IMR-90 (cell line): ENCODE measurements around the gene RPL10. TPM values are rescaled to one million over a fixed set of nuclear protein-coding genes. Genes with fewer than 3 reads are reported as not detected.

Experiments
- ATAC-seq: fragments of 200-7000 bp; cut with Tn5 transposase; 2 replicates; pipeline ENCODE4 v1.9.1; 2020; ENCODE audit warnings: low read depth, mild to moderate bottlenecking, moderate library complexity
- BruUV-seq: library from RNA; stranded (reverse); fragments of 400-500 nt; replicated peaks from 2 replicates; lab custom pipeline; 2021; lab: Mats Ljungman, UMichigan
- CTCF ChIA-PET: fragments of 300-600 bp; formaldehyde crosslinking; extraction: SDS; loops from one replicate; lab custom pipeline; 2021; ENCODE audit warnings: antibody characterized with exemption; lab: Yijun Ruan, JAX
- POLR2A ChIA-PET: fragments of 300-600 bp; sonication (Branson Sonifier 250); formaldehyde crosslinking; loops from one replicate; lab custom pipeline; 2022; ENCODE audit warnings: antibody characterized with exemption; ENCODE audit not compliant: unreplicated experiment; lab: Charles Lee
- DNase-seq: peaks from one replicate; pipeline ENCODE4 v3.0.0; 2013
- H2AFZ ChIP-seq: replicated peaks from 2 replicates; pipeline ENCODE3; 2013; ENCODE audit warnings: low read length, mild to moderate bottlenecking; ENCODE audit not compliant: poor library complexity
- H2AK5ac ChIP-seq: 2 replicates; pipeline ENCODE4 v1.6.1; 2013; ENCODE audit warnings: low read depth, low read length, inconsistent platforms
- H2AK9ac ChIP-seq: replicated peaks from 2 replicates; pipeline ENCODE3; 2013; ENCODE audit warnings: mild to moderate bottlenecking, low read depth, low read length, moderate library complexity; ENCODE audit not compliant: poor library complexity
- H2BK120ac ChIP-seq: 2 replicates; pipeline ENCODE4 v1.6.1; 2013; ENCODE audit warnings: low read depth, low read length, inconsistent platforms
- H2BK15ac ChIP-seq: 3 replicates; pipeline ENCODE4 v1.6.1; 2013; ENCODE audit warnings: low read depth, low read length, inconsistent platforms
- H2BK20ac ChIP-seq: 2 replicates; pipeline ENCODE4 v1.6.1; 2013; ENCODE audit warnings: low read depth, mild to moderate bottlenecking, inconsistent platforms, low read length, moderate library complexity
- H2BK5ac ChIP-seq: 2 replicates; pipeline ENCODE4 v1.6.1; 2013; ENCODE audit warnings: mild to moderate bottlenecking, low read depth, low read length, inconsistent platforms; ENCODE audit not compliant: poor library complexity, severe bottlenecking
- H3K14ac ChIP-seq: replicated peaks from 2 replicates; pipeline ENCODE4 v1.6.1; 2013; ENCODE audit warnings: low read depth, low read length, inconsistent platforms
- H3K18ac ChIP-seq: 2 replicates; pipeline ENCODE4 v1.6.1; 2013; ENCODE audit warnings: low read depth, low read length, control low read depth
- H3K23ac ChIP-seq: 2 replicates; pipeline ENCODE4 v1.6.1; 2013; ENCODE audit warnings: low read depth, low read length, inconsistent platforms
- H3K27ac ChIP-seq: 2 replicates; pipeline ENCODE4 v1.5.1; 2013; ENCODE audit warnings: mild to moderate bottlenecking, control low read depth, low read length; ENCODE audit not compliant: insufficient read depth
- H3K27me3 ChIP-seq: 2 replicates; pipeline ENCODE4 v1.6.1; 2013; ENCODE audit warnings: low read length; ENCODE audit not compliant: control insufficient read depth, insufficient read depth
- H3K36me3 ChIP-seq: 2 replicates; pipeline ENCODE4 v1.6.1; 2013; ENCODE audit warnings: low read length, mixed read lengths; ENCODE audit not compliant: control insufficient read depth, insufficient read depth
- H3K4ac ChIP-seq: 2 replicates; pipeline ENCODE4 v1.6.1; 2013; ENCODE audit warnings: low read depth, low read length, inconsistent platforms
- H3K4me1 ChIP-seq: 2 replicates; pipeline ENCODE4 v1.6.1; 2013; ENCODE audit warnings: low read length, mixed read lengths; ENCODE audit not compliant: control insufficient read depth, insufficient read depth
- H3K4me2 ChIP-seq: 2 replicates; pipeline ENCODE4 v1.6.1; 2013; ENCODE audit warnings: low read depth, mild to moderate bottlenecking, control low read depth, low read length, moderate library complexity
- H3K4me3 ChIP-seq: 2 replicates; pipeline ENCODE4 v1.5.1; 2013; ENCODE audit warnings: low read depth, mild to moderate bottlenecking, control low read depth, low read length, moderate library complexity; ENCODE audit not compliant: insufficient read depth
- H3K56ac ChIP-seq: 2 replicates; pipeline ENCODE4 v1.6.1; 2013; ENCODE audit warnings: low read length, inconsistent platforms; ENCODE audit not compliant: insufficient read depth; ENCODE audit errors: extremely low read depth
- H3K79me1 ChIP-seq, 2 experiments: 2 replicates each; pipeline ENCODE4 v1.6.1; 2013; ENCODE audit warnings: low read length in 2 of 2, inconsistent platforms in 1 of 2, low read depth in 1 of 2
- H3K9ac ChIP-seq: 2 replicates; pipeline ENCODE4 v1.6.1; 2013; ENCODE audit warnings: low read depth, low read length, control low read depth
- H3K9me1 ChIP-seq: 2 replicates; pipeline ENCODE4 v1.6.1; 2013; ENCODE audit warnings: low read length, inconsistent platforms; ENCODE audit not compliant: insufficient read depth
- H3K9me3 ChIP-seq: 2 replicates; pipeline ENCODE4 v1.6.1; 2013; ENCODE audit warnings: low read length; ENCODE audit not compliant: control insufficient read depth, insufficient read depth
- H4K20me1 ChIP-seq: 2 replicates; pipeline ENCODE4 v1.6.1; 2013; ENCODE audit warnings: low read length, inconsistent platforms; ENCODE audit not compliant: insufficient read depth
- H4K5ac ChIP-seq: 2 replicates; pipeline ENCODE4 v1.6.1; 2013; ENCODE audit warnings: mild to moderate bottlenecking, low read depth, low read length, control low read depth
- H4K8ac ChIP-seq, 2 experiments: 2 replicates each; pipeline ENCODE4 v1.6.1; 2013; ENCODE audit warnings: low read depth in 2 of 2, low read length in 2 of 2, control low read depth in 1 of 2, inconsistent platforms in 1 of 2
- H4K91ac ChIP-seq: 2 replicates; pipeline ENCODE4 v1.6.1; 2013; ENCODE audit warnings: low read depth, low read length, inconsistent platforms; ENCODE audit not compliant: insufficient read depth
- CHD1 ChIP-seq: IDR thresholded peaks from 2 replicates; pipeline ENCODE4 v1.6.1; 2012; ENCODE audit warnings: low read depth, low read length, improper control_type of control experiment
- WGBS, 2 experiments: methylation state at CpG; one replicate each; pipeline versions ENCODE4 v1.1.5 to v1.1.7; 2013; ENCODE audit warnings: missing lambda C conversion rate in 2 of 2; ENCODE audit not compliant: insufficient read length in 1 of 2; ENCODE audit errors: extremely low coverage in 2 of 2; 5-methylcytosine and 5-hydroxymethylcytosine counted together
- dilution Hi-C: fragments of 300-500 bp; cut with HindIII; formaldehyde crosslinking; loops from one replicate; pipeline ENCODE4 v1.14.3; 2018; ENCODE audit warnings: low sequenced_read_pairs; ENCODE audit not compliant: unreplicated experiment
- in situ Hi-C: fragments of 300-500 bp; cut with MboI; formaldehyde crosslinking; loops from 3 replicates; pipeline ENCODE4 v1.14.3; 2019; ENCODE audit warnings: low sequenced_read_pairs, inconsistent platforms, mixed read lengths
- intact Hi-C: fragments of 100-400 bp; cut with micrococcal nuclease; formaldehyde crosslinking; loops from 2 replicates; pipeline ENCODE4 v1.10.0; 2022
- polyA plus RNA-seq, 3 experiments: library from polyadenylated mRNA; depleted of rRNA; stranded (reverse); fragments of >200 nt; gene quantifications; 2 replicates each; pipeline ENCODE4 v1.2.3, GENCODE V29; 2012; ENCODE audit warnings: low replicate concordance in 1 of 3
- total RNA-seq: library from RNA; depleted of rRNA; stranded (reverse); fragments of >200 nt; gene quantifications from 2 replicates; pipeline ENCODE4 v1.2.3, GENCODE V29; 2012

The RPL10 gene
- total and polyA plus RNA-seq, 2 of the 4 experiments (the other 2 are of a cell fraction), result 1,582 to 7,467 TPM

DNA sequence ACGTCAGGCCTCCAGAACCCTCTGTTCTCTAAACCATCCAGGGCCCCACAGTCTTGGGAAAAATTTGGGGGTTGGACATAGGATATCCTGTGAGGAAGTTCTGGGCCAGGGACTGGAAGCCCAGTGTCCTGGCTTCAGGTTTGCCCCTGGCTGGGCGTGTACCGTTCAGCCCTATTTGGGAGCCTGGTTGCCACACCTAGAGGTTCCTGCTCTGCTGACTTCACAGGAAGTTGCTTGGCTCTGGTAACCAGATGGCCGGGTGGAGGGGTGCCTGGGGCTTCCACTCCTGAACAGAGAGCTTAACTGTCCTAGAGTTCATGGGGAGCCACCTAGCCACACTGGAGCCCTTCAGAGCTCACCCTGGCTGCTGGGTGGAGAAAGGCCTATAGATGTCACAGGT lies 14.3 kb downstream of the RPL10 start:
- Histone ChIP-seq H2AFZ (peak overlapping the region; percentile 95), H2AK5ac (peak overlapping the region; percentile 57; the same call in 1 of the 2 replicates), H2AK9ac (peak overlapping the region; percentile 75), H4K91ac (peak overlapping the region; percentile 10; the same call in 1 of the 2 replicates), H3K4me1 (peaks cover 4% of the 10 kb centered on the region), H2BK15ac (no peak overlapping the region), H3K27me3 (no peaks in the 10 kb centered on the region), H3K27ac (no peak overlapping the region; the same call in 1 of the 2 replicates), H3K4me2 (peak overlapping the region; percentile 57), H3K9me1 (peaks cover 3% of the 10 kb centered on the region; the same call in 1 of the 2 replicates), H4K8ac (peak overlapping the region; percentile 69), H2BK120ac (no peak overlapping the region), H3K23ac (peak overlapping the region; percentile 34; the same call in 1 of the 2 replicates), H4K5ac (no peak overlapping the region; the same call in 1 of the 2 replicates), H3K14ac (peak overlapping the region; percentile 59; the same call in 1 of the 2 replicates), H2BK5ac (no peak overlapping the region), H3K4me3 (peak overlapping the region; percentile 94), H2BK20ac (no peak overlapping the region), H3K9ac (peak overlapping the region; percentile 71), H3K18ac (no peak overlapping the region), H3K9me3 (no peaks in the 10 kb centered on the region), H4K20me1 (no peaks in the 10 kb centered on the region), H3K79me1 (peaks cover 6 to 26% of the 10 kb centered on the region in 2 experiments; a peak in 3 of 4 replicates), H3K36me3 (peaks cover 5% of the 10 kb centered on the region), H3K56ac (no peak overlapping the region), H3K4ac (peak overlapping the region; percentile 57)
- in situ Hi-C loops (no loop called here), dilution Hi-C loops (no loop called here), intact Hi-C loops (loop anchor here (5.0 kb wide), 1 partner anchor 120 kb away; no protein-coding TSS in a partner anchor)
- ChIA-PET CTCF (no interaction called here), POLR2A (no interaction called here)
- DNase-seq (no peak), ATAC-seq (no peak)
- TF ChIP-seq CHD1, result no peak
- no TSS peak for BruUV-seq
- 63% methylated on average over 3 of the region's 4 CpGs; no CpG with 5 or more reads in 1 of the 2 experiments for WGBS, 2 experiments
